Retina (tissue), 1 donor: Measurements from ENCODE around the gene MYL11.

Experiments used
- DNase-seq: peaks from one replicate; pipeline ENCODE4 v3.0.0-alpha.2; 2016

The MYL11 gene

DNA sequence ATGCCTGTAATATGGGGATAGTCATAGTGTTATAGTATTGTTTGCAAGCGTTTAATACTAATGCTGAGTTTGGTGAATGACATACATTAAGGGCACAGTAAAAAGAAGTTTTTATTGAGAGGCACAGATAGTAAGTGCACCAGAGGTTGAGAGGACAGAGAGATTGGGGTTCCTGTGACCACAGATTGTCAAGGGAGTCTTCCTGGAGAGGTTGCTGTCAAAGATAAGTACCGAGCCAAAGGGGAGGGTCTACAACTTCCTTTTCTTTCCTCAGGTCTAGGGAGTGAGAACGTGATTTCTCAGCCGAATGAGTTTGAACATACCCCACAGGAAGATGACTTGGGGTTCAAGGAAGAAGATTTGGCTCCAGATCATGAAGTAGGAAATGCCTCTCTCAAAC lies 22.5 kb downstream of the MYL11 start:
- DNase-seq, result no peak

DNA sequence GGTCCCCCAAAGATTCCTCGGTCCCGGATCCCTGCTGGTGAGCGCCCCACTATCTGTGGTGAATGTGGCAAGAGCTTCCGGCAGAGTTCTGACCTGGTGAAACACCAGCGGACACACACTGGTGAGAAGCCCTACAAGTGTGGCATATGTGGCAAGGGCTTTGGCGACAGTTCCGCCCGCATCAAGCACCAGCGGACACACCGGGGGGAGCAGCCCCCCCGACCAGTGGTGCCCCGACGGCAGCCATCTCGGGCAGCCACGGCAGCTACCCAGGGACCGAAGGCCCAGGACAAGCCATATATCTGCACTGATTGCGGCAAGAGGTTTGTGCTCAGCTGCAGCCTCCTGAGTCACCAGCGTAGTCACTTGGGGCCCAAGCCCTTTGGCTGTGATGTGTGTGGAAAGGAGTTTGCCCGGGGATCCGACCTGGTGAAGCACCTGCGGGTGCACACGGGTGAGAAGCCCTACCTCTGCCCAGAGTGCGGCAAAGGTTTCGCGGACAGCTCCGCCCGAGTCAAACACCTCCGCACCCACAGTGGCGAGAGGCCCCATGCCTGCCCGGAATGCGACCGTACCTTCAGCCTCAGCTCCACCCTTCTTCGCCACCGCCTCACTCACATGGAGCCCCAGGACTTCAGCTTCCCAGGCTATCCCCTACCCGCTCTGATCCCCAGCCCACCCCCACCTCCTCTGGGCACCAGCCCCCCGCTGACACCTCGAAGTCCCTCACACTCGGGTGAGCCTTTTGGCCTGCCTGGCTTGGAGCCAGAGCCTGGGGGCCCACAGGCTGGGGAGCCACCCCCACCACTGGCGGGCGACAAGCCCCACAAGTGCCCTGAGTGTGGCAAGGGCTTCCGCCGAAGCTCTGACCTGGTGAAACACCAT lies 23.4 kb downstream of the MYL11 start:
- DNase-seq, result no peak

- DNase-seq, result no peak
Measured at GRCh38 chr16:30398661-30399434, 24.2 kb downstream of the MYL11 start.

DNA sequence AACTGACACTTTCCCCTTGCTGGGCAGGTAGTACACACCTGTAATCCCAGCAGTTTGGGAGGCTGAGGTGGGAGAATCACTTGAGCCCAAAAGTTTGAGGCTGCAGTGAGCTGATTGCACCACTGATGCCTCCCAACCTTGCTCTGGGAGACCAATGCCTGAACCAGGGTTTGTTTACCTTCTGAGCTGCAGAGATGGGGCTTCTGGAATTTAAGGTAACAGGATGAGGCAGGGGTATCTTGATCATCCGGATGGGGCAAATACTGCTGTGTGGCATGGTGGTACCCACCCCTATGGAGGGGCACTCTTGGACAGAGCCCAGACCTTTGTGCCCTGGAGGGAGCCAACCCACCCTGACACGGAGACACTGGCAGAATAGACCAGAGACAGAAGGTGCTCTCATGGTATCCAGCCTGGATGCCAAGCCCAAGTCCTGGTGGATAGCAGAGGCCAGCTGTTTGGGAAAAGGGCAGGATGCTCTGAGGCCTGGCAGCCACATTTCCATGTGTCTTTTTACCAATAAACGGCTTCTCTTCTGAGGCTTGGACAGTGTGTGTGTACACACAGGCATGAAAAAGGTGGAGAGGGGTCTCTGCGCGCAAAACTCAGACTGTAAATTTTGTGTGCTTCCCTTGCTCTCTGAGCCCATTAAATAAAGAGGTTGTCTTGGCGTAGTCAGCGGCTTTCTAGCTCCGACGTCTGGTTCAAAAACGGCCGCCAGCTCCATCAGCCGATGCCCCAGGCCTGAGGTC lies 25.0 kb downstream of the MYL11 start:
- no peak for DNase-seq

GRCh38 chr16:30401768-30402425 lies 27.3 kb downstream of the MYL11 start:
- DNase-seq, result no peak

DNA sequence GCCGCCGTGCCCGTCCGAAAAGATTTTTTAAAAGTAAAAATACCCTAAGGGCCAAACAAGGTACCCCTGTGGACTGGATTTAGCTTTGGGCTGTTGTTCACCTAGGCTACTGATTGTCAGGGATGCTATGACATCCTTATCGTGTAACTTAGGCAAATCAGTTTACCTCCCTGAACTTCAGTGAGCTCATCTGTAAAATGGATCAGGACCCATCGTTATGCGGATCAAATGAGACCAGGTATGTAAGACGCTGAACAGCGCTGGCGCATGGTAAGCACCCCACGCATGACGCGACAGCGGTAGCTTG lies 32.1 kb downstream of the MYL11 start:
- no peak for DNase-seq

DNA sequence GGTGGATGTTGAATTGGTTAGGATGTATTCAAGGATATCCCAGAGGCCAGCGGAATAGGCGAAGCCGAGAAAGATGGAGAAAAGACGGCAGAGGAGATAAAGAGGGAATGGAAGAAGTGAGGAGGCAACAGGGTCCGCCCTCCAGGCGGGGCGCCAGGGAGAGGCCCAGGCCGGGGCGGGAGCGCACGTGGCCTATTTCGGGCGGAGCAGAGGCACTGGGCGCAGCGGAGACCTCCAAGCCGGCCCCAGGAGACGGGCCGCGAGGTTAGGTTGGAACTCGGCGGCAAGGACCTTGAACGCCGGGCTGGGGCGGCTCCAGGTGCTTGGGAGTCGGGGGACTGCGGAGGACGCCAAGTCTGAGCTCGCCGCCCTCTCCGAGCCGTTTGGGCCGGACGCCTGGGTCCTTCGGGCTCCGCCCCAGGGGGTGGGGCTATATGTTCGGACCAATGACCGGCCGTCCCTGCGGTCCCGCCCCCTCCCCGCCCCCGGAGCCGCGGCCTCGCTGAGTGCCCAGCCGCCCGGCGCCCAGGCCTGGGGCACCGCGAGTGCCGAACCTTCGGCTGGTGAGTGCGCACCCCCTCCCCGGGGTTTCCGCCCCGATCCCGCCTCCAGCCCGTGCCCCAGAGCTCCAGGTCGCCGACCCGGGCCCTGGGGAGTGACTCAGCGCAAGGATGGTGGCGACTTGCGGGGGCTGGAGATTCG lies 32.7 kb downstream of the MYL11 start, which contains the start of gene ZNF771:
Gene ZNF771 (plus strand): TSS at position 505 of the 702 bp plus-strand sequence. CDS start 448 bp downstream, outside the sequence.
- DNase-seq, result peak; percentile 97

DNA sequence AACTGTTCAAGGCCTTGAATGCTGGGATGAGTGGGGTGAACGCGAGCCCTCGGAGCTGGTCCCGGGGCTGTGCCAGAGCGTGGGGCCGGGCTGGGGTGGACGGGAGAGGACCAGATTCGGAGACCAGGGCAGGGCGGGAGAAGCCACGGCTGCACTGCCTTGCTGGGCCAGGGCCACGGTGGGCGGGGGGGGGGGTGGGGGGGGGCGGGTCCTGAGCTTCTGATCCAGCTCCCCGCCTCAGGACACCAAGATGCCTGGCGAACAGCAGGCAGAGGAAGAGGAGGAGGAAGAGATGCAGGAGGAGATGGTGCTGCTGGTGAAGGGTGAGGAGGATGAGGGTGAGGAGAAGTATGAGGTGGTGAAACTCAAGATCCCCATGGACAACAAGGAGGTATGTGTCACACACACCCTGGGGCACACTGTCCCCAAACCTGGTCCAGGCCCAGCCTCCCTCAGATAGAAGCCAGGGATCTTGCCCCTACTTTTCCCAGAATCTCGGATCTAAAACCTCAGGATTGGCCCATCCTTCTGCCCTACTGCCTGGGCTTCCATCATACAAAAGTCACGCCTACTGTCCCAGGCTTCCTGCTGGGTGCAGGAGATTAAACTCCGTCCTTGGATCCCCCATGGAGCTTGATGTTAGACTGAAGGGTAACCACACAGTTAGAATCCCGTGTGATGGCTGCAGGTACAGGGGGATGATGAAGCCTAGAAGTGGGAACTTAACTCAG lies 33.4 kb downstream of the MYL11 start:
- DNase-seq, result no peak

DNA sequence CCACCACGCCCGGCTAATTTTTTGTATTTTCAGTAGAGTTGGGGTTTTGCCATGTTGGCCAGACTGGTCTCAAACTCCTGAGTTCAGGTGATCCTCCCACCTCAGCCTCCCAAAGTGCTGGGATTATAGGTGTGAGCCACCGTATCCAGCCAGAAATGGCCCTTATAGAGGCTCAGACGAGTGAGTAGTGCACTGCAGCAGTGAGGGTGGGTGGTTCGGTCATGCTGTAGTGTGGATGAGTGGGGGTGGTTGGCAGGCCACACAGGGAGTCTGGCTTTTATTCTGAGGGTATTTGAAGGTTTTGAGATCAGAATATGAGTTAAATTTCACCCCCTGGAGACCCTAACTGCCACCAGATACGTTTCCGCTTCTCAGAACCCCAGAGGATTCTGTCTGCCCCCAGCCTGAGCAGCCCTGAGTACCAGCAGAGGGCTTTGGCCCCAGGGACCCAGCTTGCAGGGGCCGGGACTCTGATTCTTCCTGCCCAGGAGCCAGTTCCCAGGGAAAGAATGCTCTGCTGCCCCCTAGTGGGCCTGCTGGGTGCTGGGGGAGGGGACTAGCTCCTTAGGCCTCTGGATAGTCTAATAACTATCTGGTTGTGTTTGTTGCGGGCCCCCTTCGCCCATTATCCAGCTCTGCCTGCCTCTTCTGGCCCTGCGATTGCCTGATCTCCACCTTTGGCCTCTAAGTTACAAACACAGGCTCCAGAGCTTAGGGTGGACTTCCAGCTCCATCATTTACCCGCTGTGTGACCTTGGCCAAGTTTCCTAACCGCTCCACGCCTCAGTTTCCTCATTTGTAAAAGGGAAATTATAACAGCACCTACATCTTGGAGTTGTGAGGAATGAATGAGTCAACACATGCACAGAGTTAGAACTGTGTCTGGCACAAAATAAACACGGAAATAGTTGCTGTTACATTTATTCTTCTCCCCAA lies 34.8 kb downstream of the MYL11 start:
- peak; percentile 90 for DNase-seq

DNA sequence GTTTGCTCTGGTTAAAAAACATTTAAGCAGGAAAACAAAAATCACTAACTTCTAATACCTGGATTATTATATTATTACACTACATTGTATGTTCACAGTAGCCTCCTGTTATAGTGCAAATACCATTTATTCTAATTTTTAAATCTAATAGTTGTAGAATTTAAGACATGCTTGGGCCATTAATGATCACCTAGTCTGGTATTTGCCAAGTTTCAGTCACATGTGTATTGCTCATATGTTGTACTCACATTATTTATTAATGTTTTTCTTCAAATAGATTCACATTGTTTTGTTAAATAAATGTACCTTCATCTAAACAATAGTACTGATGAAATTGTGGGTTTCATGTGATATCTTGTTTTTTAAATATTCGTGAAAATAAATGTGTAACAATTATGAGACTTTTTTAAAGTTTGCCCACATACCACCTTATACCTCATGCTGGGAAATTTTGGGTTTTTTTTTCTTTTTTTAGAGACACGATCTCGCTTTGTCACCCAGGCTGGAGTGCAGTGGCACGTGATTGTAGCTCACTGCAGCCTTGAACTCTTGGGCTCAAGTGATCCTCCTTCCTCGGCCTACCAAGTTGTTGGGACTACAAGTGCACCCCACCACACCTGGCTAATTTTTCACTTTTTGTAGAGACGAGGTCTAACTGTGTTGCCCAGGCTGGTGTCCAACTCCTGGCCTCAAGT lies 38.7 kb downstream of the MYL11 start:
- no peak for DNase-seq

- DNase-seq, result no peak
Measured at GRCh38 chr16:30414159-30414558, 39.6 kb downstream of the MYL11 start.

GRCh38 chr16:30416047-30416603 lies 41.5 kb downstream of the MYL11 start:
- no peak for DNase-seq

GRCh38 chr16:30416624-30417528 lies 42.3 kb downstream of the MYL11 start:
- no peak for DNase-seq

GRCh38 chr16:30417529-30418349 lies 43.1 kb downstream of the MYL11 start:
- DNase-seq, result peak; percentile 96

DNA sequence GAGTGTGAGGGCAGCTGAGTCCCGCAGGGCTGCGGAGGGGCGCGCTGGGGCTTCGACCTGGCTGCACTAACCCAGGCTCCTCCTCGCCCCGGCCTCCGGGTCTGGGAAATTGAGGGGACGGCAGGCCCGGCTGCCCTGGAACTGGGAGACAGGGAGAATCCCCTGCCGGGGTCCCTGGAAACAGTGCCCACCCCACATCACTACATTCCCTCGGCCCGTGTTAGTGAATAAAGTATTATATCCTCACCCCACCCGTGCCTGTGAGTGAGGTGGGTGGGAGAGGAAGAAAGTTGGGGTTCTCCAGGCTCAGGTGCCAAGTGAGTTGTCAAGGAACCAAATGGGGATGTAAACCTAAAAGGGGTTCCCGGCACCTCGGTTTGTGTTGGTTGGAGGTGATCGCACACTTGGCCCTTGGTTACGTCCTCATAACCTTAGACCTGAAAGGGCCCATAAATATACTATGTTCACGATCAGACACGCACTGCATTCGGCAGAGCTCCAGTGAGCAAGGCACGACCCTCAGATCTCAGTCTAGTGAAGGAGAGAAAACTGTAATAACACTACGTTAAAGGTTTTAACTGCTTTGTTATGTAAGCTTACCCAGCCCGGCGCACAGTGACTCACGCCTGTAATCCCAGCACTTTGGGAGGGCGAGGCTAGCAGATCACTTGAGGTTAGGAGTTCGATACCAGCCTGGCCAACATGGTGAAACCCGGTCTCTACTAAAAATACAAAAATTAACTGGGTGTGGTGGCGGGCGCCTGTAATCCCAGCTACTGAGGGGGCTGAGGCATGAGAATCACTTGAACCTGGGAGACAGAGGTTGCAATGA lies 44.0 kb downstream of the MYL11 start:
- DNase-seq, result no peak

DNA sequence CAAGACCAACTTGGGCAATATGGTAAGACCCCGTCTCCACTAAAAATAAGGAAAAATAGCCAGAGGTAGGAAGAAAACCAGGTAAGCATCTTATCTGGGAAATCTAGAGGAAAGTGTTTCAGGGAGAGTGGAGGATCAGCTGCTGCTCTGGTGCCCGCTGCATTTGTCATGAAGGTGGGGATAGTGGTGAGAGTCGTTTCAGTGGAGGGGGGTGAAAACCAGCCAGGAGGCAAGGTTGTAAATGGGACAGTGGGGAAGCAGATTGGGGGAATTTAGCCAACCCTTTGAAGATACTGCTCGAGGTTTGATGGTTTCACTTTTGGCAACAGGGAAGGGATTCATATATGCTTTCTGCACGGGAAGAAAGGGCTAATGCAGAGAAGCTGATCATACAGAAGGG lies 46.4 kb downstream of the MYL11 start:
- DNase-seq, result no peak
